Fibroblast of skin of abdomen (primary cell): ENCODE measurements around the gene ARHGAP20.
"Not testable (repeated sequence)": the region's sequence is repeated elsewhere in the genome, so short reads cannot be mapped to it uniquely, and the experiment has no call there.

Source experiments
- DNase-seq: peaks from one replicate; pipeline ENCODE4 v3.0.0-alpha.2; 2013

The ARHGAP20 gene

GRCh38 chr11:110713449-110713776 lies 1.2 kb upstream of the ARHGAP20 start:
- no peak for DNase-seq

- DNase-seq, result peak; percentile 23
Observed at GRCh38 chr11:110712659-110713448, 617 bp upstream of the ARHGAP20 start.

GRCh38 chr11:110711448-110711775 lies 825 bp downstream of the ARHGAP20 start:
- no peak for DNase-seq

GRCh38 chr11:110710628-110711381 lies 1.4 kb downstream of the ARHGAP20 start:
- peak; percentile 6 for DNase-seq

- no peak for DNase-seq
Observed at GRCh38 chr11:110704210-110704864, 7.9 kb downstream of the ARHGAP20 start.

GRCh38 chr11:110691926-110692325 lies 20.3 kb downstream of the ARHGAP20 start:
- no peak for DNase-seq

- DNase-seq, result no peak
Observed at GRCh38 chr11:110689306-110689705, 22.9 kb downstream of the ARHGAP20 start.

- DNase-seq, result peak; percentile 51
Observed at GRCh38 chr11:110679323-110679975, 32.8 kb downstream of the ARHGAP20 start.

- DNase-seq, result no peak
Observed at GRCh38 chr11:110675548-110675947, 36.7 kb downstream of the ARHGAP20 start.

GRCh38 chr11:110665689-110666465 lies 46.4 kb downstream of the ARHGAP20 start:
- no peak for DNase-seq

- no peak for DNase-seq
Observed at GRCh38 chr11:110655967-110656366, 56.3 kb downstream of the ARHGAP20 start.

GRCh38 chr11:110654456-110654855 lies 57.8 kb downstream of the ARHGAP20 start:
- peak; percentile 62 for DNase-seq

GRCh38 chr11:110645253-110645652 lies 67.0 kb downstream of the ARHGAP20 start:
- DNase-seq, result no peak

GRCh38 chr11:110634370-110634769 lies 77.9 kb downstream of the ARHGAP20 start:
- DNase-seq, result no peak

- no peak for DNase-seq
Observed at GRCh38 chr11:110631551-110631950, 80.7 kb downstream of the ARHGAP20 start.

- DNase-seq, result no peak
Observed at GRCh38 chr11:110629594-110629993, 82.6 kb downstream of the ARHGAP20 start.

- DNase-seq, result peak; percentile 3
Observed at GRCh38 chr11:110621826-110622225, 90.4 kb downstream of the ARHGAP20 start.

- not testable (repeated sequence) for DNase-seq
Observed at GRCh38 chr11:110619366-110619765, 92.9 kb downstream of the ARHGAP20 start.

- DNase-seq, result no peak
Observed at GRCh38 chr11:110614031-110614430, 98.2 kb downstream of the ARHGAP20 start.

- no peak for DNase-seq
Observed at GRCh38 chr11:110613197-110613918, 98.9 kb downstream of the ARHGAP20 start.

GRCh38 chr11:110606415-110606814 lies 105.8 kb downstream of the ARHGAP20 start:
- DNase-seq, result no peak

- no peak for DNase-seq
Observed at GRCh38 chr11:110601936-110602335, 110.3 kb downstream of the ARHGAP20 start.
